Adrenal gland (tissue), 5 donors: ENCODE measurements around the gene PCDHGC5.

Experiments
- POLR2A ChIP-seq, 2 donors: fragments of 450-650 bp; IDR thresholded peaks; one replicate each; pipeline ENCODE4 v1.6.1; 2017; ENCODE audit warnings: antibody characterized with exemption in 2 of 2, mild to moderate bottlenecking in 2 of 2, moderate library complexity in 1 of 2
- TF ChIP-seq, protein P1 (sequence below), 6 experiments: fragments of 450-650 bp in 4 of 6; fragments of 200-600 bp in 2 of 6; sonication (generic) in 1 of 6; IDR thresholded peaks; 1 replicate in 5 of 6; 2 replicates in 1 of 6; pipeline versions ENCODE4 v1.5.1 to v1.8.0; 2016 to 2021; ENCODE audit warnings: antibody characterized with exemption in 6 of 6, mild to moderate bottlenecking in 2 of 6, moderate library complexity in 1 of 6
- donor health status: DM: no; HTN: no; CAD: no.

- TF ChIP-seq, protein P1, sequence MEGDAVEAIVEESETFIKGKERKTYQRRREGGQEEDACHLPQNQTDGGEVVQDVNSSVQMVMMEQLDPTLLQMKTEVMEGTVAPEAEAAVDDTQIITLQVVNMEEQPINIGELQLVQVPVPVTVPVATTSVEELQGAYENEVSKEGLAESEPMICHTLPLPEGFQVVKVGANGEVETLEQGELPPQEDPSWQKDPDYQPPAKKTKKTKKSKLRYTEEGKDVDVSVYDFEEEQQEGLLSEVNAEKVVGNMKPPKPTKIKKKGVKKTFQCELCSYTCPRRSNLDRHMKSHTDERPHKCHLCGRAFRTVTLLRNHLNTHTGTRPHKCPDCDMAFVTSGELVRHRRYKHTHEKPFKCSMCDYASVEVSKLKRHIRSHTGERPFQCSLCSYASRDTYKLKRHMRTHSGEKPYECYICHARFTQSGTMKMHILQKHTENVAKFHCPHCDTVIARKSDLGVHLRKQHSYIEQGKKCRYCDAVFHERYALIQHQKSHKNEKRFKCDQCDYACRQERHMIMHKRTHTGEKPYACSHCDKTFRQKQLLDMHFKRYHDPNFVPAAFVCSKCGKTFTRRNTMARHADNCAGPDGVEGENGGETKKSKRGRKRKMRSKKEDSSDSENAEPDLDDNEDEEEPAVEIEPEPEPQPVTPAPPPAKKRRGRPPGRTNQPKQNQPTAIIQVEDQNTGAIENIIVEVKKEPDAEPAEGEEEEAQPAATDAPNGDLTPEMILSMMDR (IDR thresholded peaks at IDR 0.05) = peak; percentile 99 to 100 (median 100)
- no peak for TF ChIP-seq POLR2A (IDR thresholded peaks at IDR 0.05)
Measured at GRCh38 chr5:141524604-141525597, 36.0 kb downstream of the PCDHGC5 start.
